A549 (cell line): ENCODE results near the gene PRKD1.

Source experiments
- CTCF ChIP-seq: fragments of >200 bp; sonication (Bioruptor Twin); formaldehyde crosslinking; IDR thresholded peaks from 3 replicates; pipeline ENCODE4 v1.5.1; 2016
- EP300 ChIP-seq, 2 experiments: fragments of >200 bp; sonication (Bioruptor Twin); formaldehyde crosslinking; IDR thresholded peaks; 2 replicates in 1 of 2; 3 replicates in 1 of 2; pipeline ENCODE4 v1.6.1; 2016 to 2017
- MAZ ChIP-seq: fragments of 150-350 bp; IDR thresholded peaks from 2 replicates; pipeline ENCODE4 v1.6.1; 2014; ENCODE audit warnings: antibody characterized with exemption, low read depth, low read length, borderline replicate concordance
- POLR2A ChIP-seq: IDR thresholded peaks from 2 replicates; pipeline ENCODE4 v1.6.1; 2012; ENCODE audit warnings: mild to moderate bottlenecking, low read length
- RAD21 ChIP-seq, 2 experiments: fragments of >200 bp in 1 of 2; sonication (Bioruptor Twin) in 1 of 2; formaldehyde crosslinking in 1 of 2; IDR thresholded peaks in 1 of 2; conservative IDR thresholded peaks in 1 of 2; 2 replicates in 1 of 2; 3 replicates in 1 of 2; pipeline ENCODE4 v1.6.1; 2012 to 2018; ENCODE audit warnings: inconsistent platforms in 1 of 2
- RCOR1 ChIP-seq: fragments of 150-350 bp; IDR thresholded peaks from 2 replicates; pipeline ENCODE4 v1.6.1; 2014; ENCODE audit warnings: antibody characterized with exemption, low read length, low read depth
- USF2 ChIP-seq: fragments of 450-650 bp; IDR thresholded peaks from 2 replicates; pipeline ENCODE4 v1.6.1; 2014; ENCODE audit warnings: antibody characterized with exemption

GRCh38 chr14:29576927-29577326 is 350.7 kb downstream of the PRKD1 start:
- TF ChIP-seq RCOR1 (no peak), POLR2A (no peak), EP300 (IDR thresholded peaks at IDR 0.05) (no peak), CTCF (no peak), RAD21 (conservative IDR thresholded peaks at IDR 0.05 in 1 of 2, IDR thresholded peaks at IDR 0.05 in 1 of 2) (no peak), MAZ (no peak), USF2 (no peak)
